Frontal cortex (tissue), 4 donors: ENCODE measurements around the gene SCNN1A. TPM values are rescaled to one million over a fixed set of nuclear protein-coding genes. Genes with fewer than 3 reads are reported as not detected.

Experiments used
- DNase-seq, 2 donors: peaks; one replicate each; pipeline ENCODE4 v3.0.0; 2012; ENCODE audit warnings: low spot score in 2 of 2
- FAIRE-seq: peaks from 2 replicates; lab custom pipeline; 2012; peaks lifted over from hg19 to GRCh38; lab: Jason Lieb, UNC
- total RNA-seq: library from RNA; depleted of rRNA; stranded (reverse); fragments of >200 nt; gene quantifications from one replicate; pipeline ENCODE4 v1.2.3, GENCODE V29; 2014
- donor health status: control.
- donor health status: control.
- donor health status: control.

The SCNN1A gene
- total RNA-seq, 1 donor from 2014 or later, result not detected

DNA sequence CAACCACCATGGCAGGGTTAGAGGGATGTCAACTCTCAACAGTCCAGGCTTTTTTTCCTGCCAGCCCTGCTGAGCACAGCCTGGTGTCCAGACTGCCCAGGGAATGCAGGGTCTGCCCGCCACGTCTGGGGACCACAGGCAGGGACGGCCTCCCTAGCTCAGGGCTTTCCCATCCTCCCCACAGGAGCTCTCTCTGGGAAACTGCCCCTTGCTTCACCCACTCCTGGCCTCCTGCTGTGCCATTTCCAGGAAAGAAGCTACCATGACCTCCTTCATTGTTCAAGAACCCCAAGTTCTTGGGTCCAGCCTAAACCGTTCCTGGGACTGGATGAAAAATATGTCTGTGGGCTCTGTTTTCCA, 4.8 kb downstream of the SCNN1A start:
- DNase-seq, result no peak
- FAIRE-seq, result no peak

DNA sequence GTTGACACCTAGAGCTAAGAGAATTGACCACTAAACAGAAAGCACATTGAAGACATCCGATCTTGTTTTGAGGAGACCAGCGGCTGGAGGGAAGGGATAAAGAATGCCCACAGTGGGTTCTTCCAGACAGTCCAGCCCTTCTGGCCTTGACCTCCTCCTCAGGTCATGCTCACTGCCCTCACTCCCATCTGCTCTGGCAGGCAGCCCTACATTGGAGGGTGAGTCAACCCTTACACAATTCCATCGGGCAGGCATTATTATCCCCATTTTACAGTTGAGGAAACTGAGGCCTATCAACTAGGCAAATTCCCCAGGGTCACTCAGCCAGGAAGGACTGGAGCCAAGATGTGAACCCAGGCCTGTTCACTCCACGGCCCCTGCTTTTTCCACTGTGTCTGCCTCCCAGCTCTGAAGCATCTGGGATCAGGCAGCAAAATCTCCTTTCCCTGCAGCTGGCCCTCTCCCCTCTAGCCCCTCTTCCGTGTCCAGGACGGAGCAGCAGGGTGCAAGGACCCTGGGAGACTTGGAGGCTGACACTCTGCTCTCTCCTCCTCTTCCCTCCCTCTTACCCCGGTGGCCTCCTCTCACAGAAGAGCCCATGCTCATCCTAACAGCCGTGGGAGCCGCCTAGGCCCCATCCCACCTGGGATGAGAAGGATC, 5.3 kb downstream of the SCNN1A start:
- no peak for FAIRE-seq
- no peak for DNase-seq

- FAIRE-seq, result no peak
Measured at GRCh38 chr12:6368906-6369525, 6.3 kb downstream of the SCNN1A start.

DNA sequence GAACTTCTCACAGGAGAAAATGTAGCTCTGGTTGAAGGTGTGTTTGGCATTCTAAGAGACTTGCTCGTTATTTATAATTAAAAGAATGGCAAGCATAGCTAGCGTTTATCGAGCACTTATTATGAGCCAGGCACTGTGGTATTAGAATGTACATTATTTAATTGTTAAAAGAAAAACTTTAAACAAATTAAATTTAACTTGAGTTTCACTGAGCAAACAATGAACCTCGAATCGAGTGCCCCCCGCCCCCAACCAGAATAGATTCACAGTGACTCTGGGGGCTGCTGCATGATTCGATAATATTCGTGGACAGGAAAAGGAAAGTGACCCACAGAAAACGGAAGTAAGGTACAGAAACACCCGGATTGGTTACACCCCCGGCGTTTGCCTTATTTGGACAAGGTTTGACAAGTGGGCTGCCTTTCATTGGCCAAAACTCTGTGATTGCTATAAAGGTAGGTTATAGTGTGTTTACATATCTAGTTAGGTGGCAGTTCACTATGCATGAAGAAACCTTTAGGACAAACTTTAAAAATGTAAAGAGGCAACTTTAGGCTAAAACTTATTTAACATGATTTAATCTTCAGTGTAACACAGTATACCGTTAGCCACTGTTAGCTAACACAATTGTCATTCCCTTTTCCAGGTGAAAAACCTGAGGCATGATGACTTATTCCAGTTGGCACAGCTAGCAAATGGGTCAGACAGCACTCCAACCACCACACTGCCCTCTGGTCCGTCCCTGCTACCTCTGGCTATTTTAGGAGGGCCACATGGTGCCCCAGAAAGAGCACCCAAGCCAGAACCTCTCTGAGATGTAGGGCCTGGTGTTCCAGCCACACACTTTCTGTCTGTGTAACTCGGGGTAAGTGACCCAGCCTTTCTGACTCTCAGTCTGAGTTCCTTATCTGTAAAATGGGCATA, 7.1 kb downstream of the SCNN1A start:
- DNase-seq (no peak), FAIRE-seq (no peak)

More at GRCh38 chr12:6368906-6369525, 6.3 kb downstream of the SCNN1A start:
- no peak for DNase-seq

GRCh38 chr12:6367065-6367968, 8.0 kb downstream of the SCNN1A start:
- FAIRE-seq (no peak), DNase-seq (no peak)

DNA sequence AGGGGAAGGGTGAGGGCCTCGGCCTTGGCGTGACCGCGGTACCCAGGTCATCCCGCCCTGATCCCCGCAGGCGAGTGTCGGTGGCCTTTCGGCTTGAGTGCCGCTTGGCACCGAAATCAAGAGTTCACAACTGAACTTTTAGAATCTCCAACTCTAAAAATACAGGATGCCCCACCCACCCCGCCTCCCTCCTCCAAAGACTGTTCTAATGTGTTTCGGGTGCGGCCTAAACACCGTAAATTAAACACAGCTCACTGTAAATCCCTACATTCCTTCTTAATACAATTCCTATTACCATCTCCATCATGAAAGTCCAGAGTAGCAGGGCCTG, 11.4 kb downstream of the SCNN1A start:
- FAIRE-seq (no peak), DNase-seq (no peak)

- no peak for FAIRE-seq
- peak; percentile 72 to 87 for DNase-seq
Measured at GRCh38 chr12:6363330-6364043, 11.9 kb downstream of the SCNN1A start.

DNA sequence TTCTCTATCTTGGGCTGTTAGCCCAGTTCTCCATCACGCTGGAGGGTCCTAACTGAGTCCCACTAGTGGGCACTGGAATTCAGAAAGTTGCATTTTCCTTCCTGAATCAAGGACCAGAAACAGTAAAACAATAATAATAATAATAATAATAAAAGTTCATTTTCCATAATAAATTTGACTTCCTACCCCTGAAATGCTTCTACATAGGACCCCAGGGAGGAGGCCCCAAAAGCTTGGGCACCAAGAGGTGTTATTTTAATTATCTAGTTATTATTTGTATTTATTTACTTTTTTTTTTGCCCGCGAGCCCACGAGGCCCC, 12.4 kb downstream of the SCNN1A start:
- DNase-seq (no peak), FAIRE-seq (no peak)

DNA sequence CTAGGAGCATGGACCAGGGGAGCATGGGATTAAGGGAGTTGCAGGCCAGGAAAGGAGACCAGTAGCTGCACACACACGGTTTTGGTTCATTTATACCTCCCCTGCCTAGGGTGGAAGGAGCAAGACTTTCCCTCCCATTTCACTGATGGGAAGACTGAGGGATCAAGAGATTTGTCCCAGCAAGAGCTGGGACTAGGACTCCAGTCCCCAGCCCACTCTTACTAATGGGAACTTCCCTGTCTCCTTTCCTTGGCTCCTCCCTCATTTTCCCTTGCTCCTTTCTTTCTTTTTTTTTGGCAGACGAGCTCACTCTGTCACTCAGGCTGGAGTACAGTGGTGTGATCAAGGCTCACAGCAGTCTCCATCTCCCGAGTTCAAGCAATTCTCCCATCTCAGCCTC, 13.0 kb downstream of the SCNN1A start:
- no peak for FAIRE-seq
- no peak for DNase-seq

DNA sequence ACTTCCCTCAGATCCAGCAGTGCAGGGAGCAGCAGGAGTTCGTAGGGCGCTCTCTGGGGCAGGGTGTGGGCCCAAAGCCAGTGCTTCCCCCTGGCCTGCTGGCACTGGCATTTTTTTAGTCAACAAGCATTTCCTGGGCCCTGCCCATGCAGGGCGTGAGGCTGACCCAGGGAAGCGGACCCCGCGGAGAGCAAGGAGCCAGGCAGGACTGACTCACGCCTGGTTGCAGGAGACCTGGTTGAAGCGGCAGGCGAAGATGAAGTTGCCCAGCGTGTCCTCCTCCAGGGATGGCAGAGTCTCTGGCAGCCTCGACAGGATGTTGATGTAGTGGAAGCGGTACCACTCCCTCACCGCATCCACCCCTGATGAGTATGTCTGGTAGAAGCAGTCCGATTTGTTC, 13.5 kb downstream of the SCNN1A start:
- FAIRE-seq (no peak), DNase-seq (no peak)

- FAIRE-seq, result no peak
- DNase-seq, result no peak
Measured at GRCh38 chr12:6360578-6361490, 14.5 kb downstream of the SCNN1A start.

DNA sequence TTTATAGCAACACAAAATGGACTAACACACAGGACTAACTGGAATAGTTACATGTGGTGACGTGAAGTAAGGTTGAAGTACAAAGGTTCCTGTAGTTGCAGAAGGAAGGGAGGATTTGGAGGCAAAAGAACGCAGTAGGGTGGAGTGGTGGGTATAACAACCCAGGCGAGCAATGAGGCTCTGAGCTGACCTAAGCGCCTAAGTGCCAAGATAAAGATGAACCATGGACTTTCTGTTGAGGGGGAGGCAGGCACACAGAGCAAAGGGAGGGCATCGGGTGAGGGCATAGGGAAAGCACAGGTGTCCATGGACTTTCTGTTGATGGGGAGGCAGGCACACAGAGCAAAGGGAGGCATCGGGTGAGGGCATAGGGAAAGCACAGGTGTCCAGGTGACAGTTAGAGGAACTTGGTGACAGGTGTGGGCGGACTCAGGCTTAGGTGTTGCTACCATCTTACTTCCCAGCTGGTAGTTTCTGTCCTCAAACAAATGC, 15.2 kb downstream of the SCNN1A start:
- DNase-seq (no peak), FAIRE-seq (no peak)

DNA sequence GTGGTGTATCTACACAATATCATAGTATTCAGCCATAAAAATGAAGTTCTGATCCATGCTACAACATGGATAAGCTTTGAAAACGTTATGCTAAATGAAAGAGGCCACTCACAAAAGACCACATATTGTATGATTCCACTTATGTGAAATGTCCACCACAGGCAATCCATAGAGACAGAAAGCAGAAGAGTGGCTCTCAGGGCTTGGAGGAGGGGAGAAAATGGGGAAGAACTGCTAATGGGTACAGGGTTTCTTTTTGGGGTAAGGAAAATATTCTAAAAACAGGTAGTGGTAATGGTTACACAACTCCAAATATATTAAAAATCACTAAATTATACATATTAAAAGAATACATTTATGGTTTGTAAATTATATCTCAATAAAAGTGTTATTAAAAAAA, 16.5 kb downstream of the SCNN1A start:
- FAIRE-seq, result no peak
- DNase-seq, result no peak

- FAIRE-seq, result no peak
- DNase-seq, result no peak
Measured at GRCh38 chr12:6356374-6356820, 19.0 kb downstream of the SCNN1A start.

DNA sequence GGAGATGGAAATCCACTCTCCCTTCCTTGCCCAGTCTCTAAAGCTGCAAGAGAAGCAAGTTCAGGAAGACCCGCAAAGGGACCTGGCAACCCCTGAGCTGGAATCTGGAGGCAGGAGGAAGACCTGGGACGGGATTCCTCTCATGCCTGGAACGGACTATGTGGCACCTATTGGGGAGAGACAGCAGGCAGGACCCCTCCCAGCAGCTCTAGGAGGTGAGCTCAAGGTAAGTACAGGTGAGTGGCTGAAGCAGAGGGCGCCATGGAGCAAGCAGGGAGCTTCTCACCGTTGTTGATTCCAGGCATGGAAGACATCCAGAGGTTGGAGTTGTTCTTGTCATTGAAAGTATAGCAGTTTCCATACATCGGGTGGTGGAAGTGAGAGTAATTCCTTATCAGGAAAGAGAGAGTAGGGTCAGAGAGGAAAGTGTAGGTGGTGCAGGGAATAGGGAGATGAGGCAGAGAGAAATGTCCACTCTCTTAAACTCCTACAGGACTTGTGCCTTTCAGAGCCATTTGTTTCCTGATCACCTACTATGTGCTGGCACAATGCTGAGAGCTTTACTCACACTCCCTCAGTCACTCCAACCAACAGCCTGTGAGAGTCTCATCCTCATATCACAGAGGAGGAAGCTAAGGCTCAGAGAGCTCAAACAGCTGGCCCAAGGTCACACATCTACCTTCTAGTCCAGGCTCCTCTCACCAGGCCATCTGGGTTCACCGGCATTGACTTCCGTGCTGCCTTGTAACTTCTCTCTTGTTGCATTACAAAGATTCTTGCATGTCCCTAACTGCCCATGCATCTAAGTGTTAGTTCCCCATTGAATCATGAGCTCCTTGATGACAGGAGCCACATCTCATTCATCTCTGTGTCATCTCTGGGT, 19.6 kb downstream of the SCNN1A start:
- FAIRE-seq (no peak), DNase-seq (no peak)

DNA sequence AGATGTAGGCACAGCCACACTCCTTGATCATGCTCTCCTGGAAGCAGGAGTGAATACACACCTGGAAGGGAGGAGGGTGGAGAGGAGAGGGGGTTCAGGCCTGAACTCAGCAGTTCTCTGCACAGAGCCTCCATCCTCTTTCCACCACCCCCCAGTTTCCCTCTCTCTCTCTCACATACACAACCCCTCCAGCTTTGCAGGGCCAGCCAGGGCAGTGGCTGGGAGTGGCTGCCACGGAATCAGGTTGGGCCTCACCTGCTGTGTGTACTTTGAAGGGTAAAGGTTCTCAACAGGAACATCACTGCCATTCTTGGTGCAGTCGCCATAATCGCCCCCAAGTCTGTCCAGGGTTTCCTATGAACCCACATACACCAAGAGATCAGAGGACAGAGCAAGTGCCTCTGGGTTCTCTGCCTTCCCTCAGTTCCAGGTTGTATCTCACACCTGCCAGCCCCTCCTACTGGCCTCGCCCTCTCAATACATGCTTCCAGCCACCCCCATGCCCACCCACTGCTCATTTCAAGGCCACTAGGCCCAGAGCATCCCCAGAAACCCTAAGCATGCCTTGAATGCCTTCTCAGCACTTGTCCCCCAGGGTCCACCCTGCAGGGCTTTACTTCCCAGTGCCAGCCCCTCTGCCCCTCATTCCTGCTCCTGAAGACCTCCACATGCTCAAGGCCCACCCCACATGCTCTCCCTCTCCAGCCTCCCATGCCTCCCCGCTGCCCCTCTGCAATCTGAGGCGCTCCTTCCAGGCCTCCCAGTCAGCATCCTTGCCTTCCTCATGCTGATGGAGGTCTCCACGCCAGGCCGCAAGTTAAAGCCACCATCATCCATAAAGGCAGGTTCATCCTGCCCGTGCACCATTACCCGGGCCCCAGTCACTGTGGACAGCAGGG, 20.6 kb downstream of the SCNN1A start:
- FAIRE-seq (no peak), DNase-seq (no peak)
